GM20000 (cell line): ENCODE results near the gene C1orf56.

Experiments used
- DNase-seq: peaks from one replicate; pipeline ENCODE4 v3.0.0; 2012; ENCODE audit warnings: low spot score
- TF ChIP-seq, protein P1 (sequence below): IDR thresholded peaks from 2 replicates; pipeline ENCODE4 v1.5.1; 2012; ENCODE audit warnings: mild to moderate bottlenecking, control low read depth; ENCODE audit errors: extremely low read depth, missing control alignments

The C1orf56 gene, protein sequence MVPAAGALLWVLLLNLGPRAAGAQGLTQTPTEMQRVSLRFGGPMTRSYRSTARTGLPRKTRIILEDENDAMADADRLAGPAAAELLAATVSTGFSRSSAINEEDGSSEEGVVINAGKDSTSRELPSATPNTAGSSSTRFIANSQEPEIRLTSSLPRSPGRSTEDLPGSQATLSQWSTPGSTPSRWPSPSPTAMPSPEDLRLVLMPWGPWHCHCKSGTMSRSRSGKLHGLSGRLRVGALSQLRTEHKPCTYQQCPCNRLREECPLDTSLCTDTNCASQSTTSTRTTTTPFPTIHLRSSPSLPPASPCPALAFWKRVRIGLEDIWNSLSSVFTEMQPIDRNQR

DNA sequence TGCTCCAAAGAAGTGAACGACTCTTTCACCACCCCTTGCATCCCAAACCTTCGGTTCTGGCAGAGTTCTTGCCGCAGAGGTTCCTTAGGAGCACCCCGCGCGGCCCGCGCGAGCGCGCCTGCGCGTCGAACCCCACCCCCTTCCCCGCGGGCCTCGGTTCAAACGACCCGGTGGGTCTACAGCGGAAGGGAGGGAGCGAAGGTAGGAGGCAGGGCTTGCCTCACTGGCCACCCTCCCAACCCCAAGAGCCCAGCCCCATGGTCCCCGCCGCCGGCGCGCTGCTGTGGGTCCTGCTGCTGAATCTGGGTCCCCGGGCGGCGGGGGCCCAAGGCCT is at the start of gene C1orf56:
TSS of gene C1orf56 (plus strand) at position 161 of the 334 bp plus-strand sequence. CDS start at position 258, 97 bp downstream.
- peak; percentile 86 for DNase-seq
- TF ChIP-seq, protein P1, sequence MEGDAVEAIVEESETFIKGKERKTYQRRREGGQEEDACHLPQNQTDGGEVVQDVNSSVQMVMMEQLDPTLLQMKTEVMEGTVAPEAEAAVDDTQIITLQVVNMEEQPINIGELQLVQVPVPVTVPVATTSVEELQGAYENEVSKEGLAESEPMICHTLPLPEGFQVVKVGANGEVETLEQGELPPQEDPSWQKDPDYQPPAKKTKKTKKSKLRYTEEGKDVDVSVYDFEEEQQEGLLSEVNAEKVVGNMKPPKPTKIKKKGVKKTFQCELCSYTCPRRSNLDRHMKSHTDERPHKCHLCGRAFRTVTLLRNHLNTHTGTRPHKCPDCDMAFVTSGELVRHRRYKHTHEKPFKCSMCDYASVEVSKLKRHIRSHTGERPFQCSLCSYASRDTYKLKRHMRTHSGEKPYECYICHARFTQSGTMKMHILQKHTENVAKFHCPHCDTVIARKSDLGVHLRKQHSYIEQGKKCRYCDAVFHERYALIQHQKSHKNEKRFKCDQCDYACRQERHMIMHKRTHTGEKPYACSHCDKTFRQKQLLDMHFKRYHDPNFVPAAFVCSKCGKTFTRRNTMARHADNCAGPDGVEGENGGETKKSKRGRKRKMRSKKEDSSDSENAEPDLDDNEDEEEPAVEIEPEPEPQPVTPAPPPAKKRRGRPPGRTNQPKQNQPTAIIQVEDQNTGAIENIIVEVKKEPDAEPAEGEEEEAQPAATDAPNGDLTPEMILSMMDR: no peak

DNA sequence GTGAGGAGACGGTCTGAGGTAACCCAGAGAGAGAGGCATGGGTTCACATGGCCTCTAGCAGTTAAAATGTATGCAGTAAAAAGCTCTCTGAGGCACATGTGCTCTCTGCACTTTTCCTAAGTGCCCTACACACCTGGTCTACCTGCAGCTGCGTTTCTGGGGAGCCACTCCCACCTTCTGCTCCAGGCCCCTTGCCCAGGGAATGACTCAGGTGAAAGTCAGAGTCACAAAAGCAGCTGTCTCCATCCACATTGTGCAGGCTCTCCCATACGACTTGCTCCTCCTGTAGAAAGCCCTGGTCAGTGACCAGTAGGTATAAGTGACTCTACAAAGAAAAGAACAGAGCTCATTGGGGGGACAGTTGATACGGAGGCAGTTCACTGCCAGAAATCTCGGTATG is 49.6 kb upstream of the C1orf56 start:
- no peak for DNase-seq
- TF ChIP-seq, protein P1: no peak

DNA sequence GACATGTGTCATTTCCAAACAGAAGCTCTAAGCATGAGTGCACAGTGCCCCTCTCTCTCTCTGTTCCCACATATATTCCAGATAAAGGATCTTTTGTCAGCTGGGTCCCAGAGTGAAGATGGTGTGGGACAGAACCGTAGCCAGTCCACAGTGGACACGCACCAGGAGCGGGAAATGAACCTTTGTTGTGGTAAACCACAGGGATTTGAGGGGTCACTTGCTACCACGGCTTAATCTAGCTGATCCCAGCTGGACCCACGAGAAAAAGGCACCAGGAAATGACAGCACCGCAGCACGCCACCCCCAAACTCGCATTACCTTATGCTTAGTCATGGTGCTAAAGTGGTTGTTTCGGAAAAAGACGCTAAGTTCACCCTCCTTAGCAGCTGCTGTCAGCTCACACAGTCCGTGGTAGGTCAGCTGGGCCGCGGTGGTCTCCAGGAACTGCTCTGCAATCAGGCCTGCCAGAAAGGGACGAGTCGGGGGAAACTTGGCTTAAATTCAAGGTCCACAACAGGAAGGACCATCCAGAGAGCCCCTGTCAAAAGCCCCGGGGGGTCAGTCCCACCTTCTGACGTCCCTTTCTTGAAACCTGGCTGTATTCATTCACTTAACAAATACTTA is 48.4 kb upstream of the C1orf56 start:
- no peak for DNase-seq
- TF ChIP-seq, protein P1: no peak

DNA sequence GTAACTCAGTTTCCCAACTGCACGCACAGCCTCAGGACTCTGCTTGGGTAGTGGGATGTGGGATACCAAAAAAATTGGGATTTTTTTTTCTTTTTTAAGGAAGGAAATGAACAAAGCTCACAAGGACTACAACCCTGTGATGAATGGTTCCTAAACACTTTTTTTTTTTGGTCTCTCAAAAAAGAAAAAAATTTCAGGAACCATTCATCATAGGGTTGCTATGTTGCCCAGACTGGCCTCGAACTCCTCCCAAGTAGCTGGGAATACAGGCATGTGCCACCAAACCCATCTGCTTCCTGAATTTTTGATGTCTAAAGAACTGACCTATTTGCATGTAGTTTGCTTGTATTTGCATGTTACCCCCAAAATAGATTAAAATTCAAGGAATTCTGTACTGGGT is 47.6 kb upstream of the C1orf56 start:
- DNase-seq: no peak
- TF ChIP-seq, protein P1: no peak

DNA sequence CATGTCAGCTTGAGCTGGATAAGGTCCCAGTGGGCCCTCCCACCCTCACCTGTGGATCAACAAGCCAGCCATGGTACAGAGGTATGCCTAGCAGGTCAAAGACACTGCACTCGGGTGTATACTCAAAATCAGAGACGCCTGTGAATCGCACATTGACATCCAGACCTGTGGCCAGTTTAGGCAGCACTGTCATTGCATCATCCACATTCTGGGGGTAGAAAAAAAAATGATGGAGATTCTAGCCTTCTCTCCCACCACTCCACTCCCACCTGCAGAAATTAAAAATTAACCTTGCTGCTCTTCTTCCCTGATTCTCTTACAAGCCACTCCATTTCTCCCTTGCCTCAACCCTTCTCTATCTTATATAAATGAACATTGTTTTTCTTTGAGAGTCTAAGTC is 47.1 kb upstream of the C1orf56 start:
- TF ChIP-seq, protein P1: no peak
- no peak for DNase-seq

DNA sequence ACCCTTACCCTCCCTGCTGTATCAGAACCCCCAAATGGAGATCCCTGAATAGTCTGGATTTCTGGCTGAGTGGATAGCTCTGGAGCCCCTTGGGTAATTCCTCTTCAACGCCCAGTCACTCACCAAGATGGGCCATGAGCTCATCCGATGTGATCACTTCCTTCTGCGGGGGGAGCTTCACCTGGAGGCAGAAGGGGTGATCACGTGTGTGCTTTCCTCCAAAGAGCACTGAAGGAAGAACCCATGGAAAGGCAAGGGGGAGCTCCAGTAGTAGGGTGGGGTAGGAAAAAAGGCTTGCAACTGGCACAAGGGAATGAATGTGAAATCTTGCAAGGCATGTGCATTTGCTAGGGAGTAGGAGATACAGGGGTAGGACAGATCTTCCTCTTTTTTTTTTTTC is 45.9 kb upstream of the C1orf56 start:
- no peak for DNase-seq
- TF ChIP-seq, protein P1: no peak

DNA sequence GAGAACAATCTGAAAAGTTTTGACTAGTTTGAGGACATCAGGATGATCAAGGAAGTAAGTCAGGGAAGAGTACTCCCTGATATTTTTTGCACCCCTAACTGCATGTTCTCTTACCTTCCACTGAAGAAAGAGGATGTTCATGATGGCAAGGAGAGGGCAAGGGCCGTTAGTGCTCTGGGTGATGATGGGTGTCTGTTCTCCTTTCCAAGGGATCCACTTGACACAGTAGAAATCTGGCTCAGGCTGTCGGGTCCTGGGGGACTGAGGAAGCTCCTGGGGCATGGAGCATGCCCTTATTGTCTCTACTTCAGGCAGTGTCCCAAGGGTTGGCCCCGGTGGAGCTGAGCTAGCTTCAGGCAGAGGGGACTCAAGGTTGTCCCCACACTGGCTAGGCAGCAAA is 45.5 kb upstream of the C1orf56 start:
- DNase-seq: no peak
- TF ChIP-seq, protein P1: no peak
